Muscle layer of duodenum (tissue), 2 donors: Measurements from ENCODE around the gene RAB40C.

Experiments
- H3K27ac ChIP-seq: one replicate; pipeline ENCODE4 v1.7.0; 2013; ENCODE audit warnings: mild to moderate bottlenecking, low read length
- H3K27me3 ChIP-seq: one replicate; pipeline ENCODE4 v1.7.0; 2013; ENCODE audit warnings: low read depth, mild to moderate bottlenecking, control low read depth, low read length
- H3K36me3 ChIP-seq, 2 donors: one replicate each; pipeline ENCODE4 v1.7.0; 2013; ENCODE audit warnings: low read length in 2 of 2, control low read depth in 1 of 2, mild to moderate bottlenecking in 1 of 2; ENCODE audit not compliant: insufficient read depth in 2 of 2, control insufficient read depth in 1 of 2
- H3K4me1 ChIP-seq, 2 donors: one replicate each; pipeline ENCODE4 v1.7.0; 2013; ENCODE audit warnings: low read length in 2 of 2, mild to moderate bottlenecking in 2 of 2, control low read depth in 1 of 2, moderate library complexity in 1 of 2; ENCODE audit not compliant: insufficient read depth in 2 of 2, control insufficient read depth in 1 of 2
- H3K4me3 ChIP-seq, 2 donors: one replicate each; pipeline ENCODE4 v1.7.0; 2013; ENCODE audit warnings: low read length in 2 of 2, low read depth in 1 of 2, mild to moderate bottlenecking in 1 of 2
- H3K9me3 ChIP-seq, 2 donors: one replicate each; pipeline ENCODE4 v1.7.0; 2013; ENCODE audit warnings: low read length in 2 of 2, control low read depth in 1 of 2, mild to moderate bottlenecking in 1 of 2; ENCODE audit not compliant: control insufficient read depth in 1 of 2
- donor health status: healthy.

The RAB40C gene

GRCh38 chr16:554297-554621 lies 35.6 kb upstream of the RAB40C start:
- H3K4me3 ChIP-seq, result no peak overlapping the region
- H3K36me3 ChIP-seq, result peaks cover 0 to 38% of the 10 kb centered on the region in 2 donors
- no peaks in the 10 kb centered on the region for H3K27me3 ChIP-seq
- H3K4me1 ChIP-seq, result no peaks in the 10 kb centered on the region
- H3K9me3 ChIP-seq, result no peaks in the 10 kb centered on the region
- H3K27ac ChIP-seq, result no peak overlapping the region

GRCh38 chr16:554640-555365 lies 35.1 kb upstream of the RAB40C start:
- Histone ChIP-seq H3K9me3 (no peaks in the 10 kb centered on the region), H3K4me1 (peaks cover 0 to 4% of the 10 kb centered on the region in 2 donors), H3K36me3 (peaks cover 0 to 33% of the 10 kb centered on the region in 2 donors), H3K27me3 (no peaks in the 10 kb centered on the region), H3K27ac (no peak overlapping the region), H3K4me3 (no peak overlapping the region)

- H3K9me3 ChIP-seq, result no peaks in the 10 kb centered on the region
- no peak overlapping the region for H3K4me3 ChIP-seq
- peaks cover 0 to 25% of the 10 kb centered on the region in 2 donors for H3K36me3 ChIP-seq
- peaks cover 0 to 4% of the 10 kb centered on the region in 2 donors for H3K4me1 ChIP-seq
- no peak overlapping the region for H3K27ac ChIP-seq
- no peaks in the 10 kb centered on the region for H3K27me3 ChIP-seq
Measured at GRCh38 chr16:555528-556473, 34.1 kb upstream of the RAB40C start.

GRCh38 chr16:556474-557173 lies 33.2 kb upstream of the RAB40C start:
- Histone ChIP-seq H3K4me1 (peaks cover 0 to 4% of the 10 kb centered on the region in 2 donors), H3K9me3 (no peaks in the 10 kb centered on the region), H3K27me3 (no peaks in the 10 kb centered on the region), H3K4me3 (no peak overlapping the region), H3K27ac (no peak overlapping the region), H3K36me3 (peaks cover 0 to 17% of the 10 kb centered on the region in 2 donors)

GRCh38 chr16:557463-558297 lies 32.2 kb upstream of the RAB40C start:
- no peak overlapping the region for H3K27ac ChIP-seq
- peaks cover 0 to 8% of the 10 kb centered on the region in 2 donors for H3K36me3 ChIP-seq
- H3K9me3 ChIP-seq, result no peaks in the 10 kb centered on the region
- no peaks in the 10 kb centered on the region for H3K27me3 ChIP-seq
- H3K4me1 ChIP-seq, result peaks cover 0 to 4% of the 10 kb centered on the region in 2 donors
- no peak overlapping the region for H3K4me3 ChIP-seq

GRCh38 chr16:558298-559020 lies 31.4 kb upstream of the RAB40C start:
- no peak overlapping the region for H3K27ac ChIP-seq
- H3K4me1 ChIP-seq, result peaks cover 0 to 4% of the 10 kb centered on the region in 2 donors
- H3K27me3 ChIP-seq, result no peaks in the 10 kb centered on the region
- H3K4me3 ChIP-seq, result no peak overlapping the region
- peaks cover 0 to 8% of the 10 kb centered on the region in 2 donors for H3K36me3 ChIP-seq
- no peaks in the 10 kb centered on the region for H3K9me3 ChIP-seq

- Histone ChIP-seq H3K9me3 (no peaks in the 10 kb centered on the region), H3K4me3 (no peak overlapping the region), H3K27ac (no peak overlapping the region), H3K27me3 (no peaks in the 10 kb centered on the region), H3K4me1 (peaks cover 0 to 4% of the 10 kb centered on the region in 2 donors), H3K36me3 (peaks cover 0 to 3% of the 10 kb centered on the region in 2 donors)
Measured at GRCh38 chr16:559021-559380, 30.9 kb upstream of the RAB40C start.

- no peaks in the 10 kb centered on the region for H3K9me3 ChIP-seq
- H3K4me1 ChIP-seq, result peaks cover 0 to 4% of the 10 kb centered on the region in 2 donors
- no peaks in the 10 kb centered on the region for H3K27me3 ChIP-seq
- H3K36me3 ChIP-seq, result no peaks in the 10 kb centered on the region
- no peak overlapping the region for H3K27ac ChIP-seq
- no peak overlapping the region for H3K4me3 ChIP-seq
Measured at GRCh38 chr16:559411-560203, 30.3 kb upstream of the RAB40C start.

- no peak within 1 kb of the TSS for H3K4me3 ChIP-seq
- H3K27me3 ChIP-seq, result no peaks in the 10 kb centered on the region
Measured at GRCh38 chr16:560204-560700, 29.6 kb upstream of the RAB40C start, which contains the start of gene PRR35. Gene PRR35 (plus strand): TSS chr16:560394. CDS start chr16:563295, 2,901 bp downstream.

More at GRCh38 chr16:560204-560700, 29.6 kb upstream of the RAB40C start, which contains the start of gene PRR35:
- no peaks in the 10 kb centered on the region for H3K9me3 ChIP-seq
- H3K4me1 ChIP-seq, result peaks cover 0 to 4% of the 10 kb centered on the region in 2 donors
- H3K27ac ChIP-seq, result no peak within 1 kb of the TSS
- H3K36me3 ChIP-seq, result no peaks in the 10 kb centered on the region
